Measurements from ENCODE around the gene GPC5. TPM values are rescaled to one million over a fixed set of nuclear protein-coding genes. Genes with fewer than 3 reads are reported as not detected.

The GPC5 gene
- polyA plus RNA-seq, 2 of the 4 experiments (the other 2 are of a cell fraction), result not detected

DNA sequence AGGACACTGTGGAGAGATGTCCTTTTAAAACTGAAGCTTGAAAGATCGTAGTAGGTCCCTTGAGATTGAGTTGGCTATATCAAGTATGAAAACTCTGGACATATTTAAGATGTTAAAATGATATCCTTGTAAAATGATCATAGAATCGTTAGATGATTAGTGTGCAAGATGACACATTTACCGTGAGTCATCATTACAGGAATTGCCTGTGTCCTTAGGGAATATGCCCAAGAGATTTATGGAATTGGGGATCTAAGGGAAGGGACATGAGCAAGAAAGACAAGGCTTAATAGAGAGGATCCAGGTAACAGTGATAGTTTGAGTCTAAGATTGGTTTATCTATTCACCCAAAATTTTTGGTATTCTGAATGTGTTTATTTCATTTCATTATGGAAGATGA lies 233.7 kb downstream of the GPC5 start:
- POLR2A ChIA-PET, result no interaction called here
- no peak for TF ChIP-seq SREBF2 (IDR thresholded peaks at IDR 0.05)
- TF ChIP-seq, protein P1, sequence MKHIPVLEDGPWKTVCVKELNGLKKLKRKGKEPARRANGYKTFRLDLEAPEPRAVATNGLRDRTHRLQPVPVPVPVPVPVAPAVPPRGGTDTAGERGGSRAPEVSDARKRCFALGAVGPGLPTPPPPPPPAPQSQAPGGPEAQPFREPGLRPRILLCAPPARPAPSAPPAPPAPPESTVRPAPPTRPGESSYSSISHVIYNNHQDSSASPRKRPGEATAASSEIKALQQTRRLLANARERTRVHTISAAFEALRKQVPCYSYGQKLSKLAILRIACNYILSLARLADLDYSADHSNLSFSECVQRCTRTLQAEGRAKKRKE (CRISPR knock-in tag; IDR thresholded peaks at IDR 0.05; ENCODE audit: low read depth), result no peak
- TF ChIP-seq, protein P2, sequence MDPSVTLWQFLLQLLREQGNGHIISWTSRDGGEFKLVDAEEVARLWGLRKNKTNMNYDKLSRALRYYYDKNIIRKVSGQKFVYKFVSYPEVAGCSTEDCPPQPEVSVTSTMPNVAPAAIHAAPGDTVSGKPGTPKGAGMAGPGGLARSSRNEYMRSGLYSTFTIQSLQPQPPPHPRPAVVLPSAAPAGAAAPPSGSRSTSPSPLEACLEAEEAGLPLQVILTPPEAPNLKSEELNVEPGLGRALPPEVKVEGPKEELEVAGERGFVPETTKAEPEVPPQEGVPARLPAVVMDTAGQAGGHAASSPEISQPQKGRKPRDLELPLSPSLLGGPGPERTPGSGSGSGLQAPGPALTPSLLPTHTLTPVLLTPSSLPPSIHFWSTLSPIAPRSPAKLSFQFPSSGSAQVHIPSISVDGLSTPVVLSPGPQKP (IDR thresholded peaks at IDR 0.05; ENCODE audit: low read depth, low read length), result no peak
- TF ChIP-seq, protein P3, sequence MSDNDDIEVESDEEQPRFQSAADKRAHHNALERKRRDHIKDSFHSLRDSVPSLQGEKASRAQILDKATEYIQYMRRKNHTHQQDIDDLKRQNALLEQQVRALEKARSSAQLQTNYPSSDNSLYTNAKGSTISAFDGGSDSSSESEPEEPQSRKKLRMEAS (IDR thresholded peaks at IDR 0.05), result no peak
- TF ChIP-seq, protein P4, sequence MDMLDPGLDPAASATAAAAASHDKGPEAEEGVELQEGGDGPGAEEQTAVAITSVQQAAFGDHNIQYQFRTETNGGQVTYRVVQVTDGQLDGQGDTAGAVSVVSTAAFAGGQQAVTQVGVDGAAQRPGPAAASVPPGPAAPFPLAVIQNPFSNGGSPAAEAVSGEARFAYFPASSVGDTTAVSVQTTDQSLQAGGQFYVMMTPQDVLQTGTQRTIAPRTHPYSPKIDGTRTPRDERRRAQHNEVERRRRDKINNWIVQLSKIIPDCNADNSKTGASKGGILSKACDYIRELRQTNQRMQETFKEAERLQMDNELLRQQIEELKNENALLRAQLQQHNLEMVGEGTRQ (IDR thresholded peaks at IDR 0.05), result no peak
- no peak for TF ChIP-seq POLR2AphosphoS2 (conservative IDR thresholded peaks at IDR 0.05; ENCODE audit: low read length)
- TF ChIP-seq KDM1A (IDR thresholded peaks at IDR 0.05; ENCODE audit: low read depth), result no peak
- no peak for TF ChIP-seq CBX8 (IDR thresholded peaks at IDR 0.05)
- no peak for TF ChIP-seq EHF (CRISPR knock-in tag; IDR thresholded peaks at IDR 0.05)
- no peaks in the 10 kb centered on the region for H3K4me1 ChIP-seq
- FAIRE-seq, result no peak
- no peak for ATAC-seq
- H3K4me3 ChIP-seq, result no peak overlapping the region
- DNase-seq (ENCODE audit: low read depth in 1 of 2, low spot score in 1 of 2), result no peak
- H3K9me3 ChIP-seq, result no peaks in the 10 kb centered on the region
- no peak overlapping the region for H3K27ac ChIP-seq
- no peak overlapping the region for H3K4me2 ChIP-seq
- 0% methylated on average over 3 of the region's 3 CpGs for WGBS (ENCODE audit: missing lambda C conversion rate)
- CTCF ChIA-PET, result no interaction called here

DNA sequence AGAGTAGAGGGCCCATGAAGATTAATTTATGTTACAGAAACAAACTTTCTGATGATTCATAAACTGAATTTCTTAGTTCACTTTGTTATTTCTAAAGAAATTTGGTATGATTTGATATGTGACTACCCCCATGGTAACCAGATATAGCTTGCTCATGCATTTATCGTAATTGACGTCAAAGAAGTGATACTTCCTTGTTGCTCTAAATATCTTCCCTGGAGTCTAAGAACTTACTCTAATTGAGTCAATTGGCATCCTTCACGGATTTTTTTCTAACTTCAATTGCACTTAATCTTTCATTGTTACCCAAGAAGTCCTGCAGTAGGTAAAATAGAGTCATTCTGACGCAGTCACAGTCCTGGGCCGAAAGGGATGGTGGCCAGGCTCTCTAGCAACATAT lies 240.9 kb downstream of the GPC5 start:
- no peak overlapping the region for H3K27ac ChIP-seq

DNA sequence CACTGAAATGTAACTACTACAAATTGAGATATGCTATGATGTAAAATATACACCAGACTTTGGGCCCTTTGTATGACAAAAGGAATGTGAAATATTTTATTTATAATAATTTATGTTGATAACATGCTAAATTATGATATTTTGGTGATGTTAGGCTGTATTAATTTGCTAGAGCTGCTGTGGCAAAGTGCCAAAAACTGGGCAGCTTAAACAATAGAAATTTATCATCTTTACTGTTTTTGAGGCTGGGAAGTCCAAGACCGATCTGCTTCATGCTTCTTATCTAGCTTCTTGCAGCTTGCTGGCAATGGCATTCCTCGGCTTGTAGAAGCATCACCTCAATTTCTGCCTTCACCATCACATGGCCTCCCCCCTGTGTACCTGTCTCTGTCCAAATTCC lies 245.0 kb downstream of the GPC5 start:
- H3K4me3 ChIP-seq, result no peak overlapping the region
- H3K4me2 ChIP-seq, result no peak overlapping the region
- 0% methylated on average over 2 of the region's 2 CpGs for WGBS (ENCODE audit: missing lambda C conversion rate)
- FAIRE-seq (no peak), ATAC-seq (no peak), DNase-seq (ENCODE audit: low read depth in 1 of 2, low spot score in 1 of 2) (no peak)
- POLR2A ChIA-PET, result no interaction called here
- CTCF ChIA-PET, result interaction anchor here (0.6 kb wide), 1 partner anchor 476 kb away, joined by 3 read pairs; no protein-coding TSS in a partner anchor
- no peak overlapping the region for H3K27ac ChIP-seq
- no peaks in the 10 kb centered on the region for H3K4me1 ChIP-seq
- H3K9me3 ChIP-seq, result no peaks in the 10 kb centered on the region
- TF ChIP-seq MYC (IDR thresholded peaks at IDR 0.05; ENCODE audit: borderline replicate concordance, low read length) (no peak), RARB (CRISPR knock-in tag; IDR thresholded peaks at IDR 0.05) (no peak), ZSCAN20 (CRISPR knock-in tag; IDR thresholded peaks at IDR 0.05) (no peak), ZNF302 (CRISPR knock-in tag; IDR thresholded peaks at IDR 0.05) (no peak), NR3C1 (IDR thresholded peaks at IDR 0.05) (no peak), ZC3H11A (IDR thresholded peaks at IDR 0.05) (no peak), CBX2 (IDR thresholded peaks at IDR 0.05; ENCODE audit: borderline replicate concordance, low read depth) (no peak), HOXA7 (CRISPR knock-in tag; IDR thresholded peaks at IDR 0.05) (no peak), TFCP2L1 (CRISPR knock-in tag; IDR thresholded peaks at IDR 0.05) (no peak), ZFP36 (IDR thresholded peaks at IDR 0.05; ENCODE audit: borderline replicate concordance, partially characterized antibody) (no peak), PHF8 (IDR thresholded peaks at IDR 0.05; ENCODE audit: borderline replicate concordance, low read depth) (no peak), HOXB13 (CRISPR knock-in tag; IDR thresholded peaks at IDR 0.05; ENCODE audit: low read depth) (no peak)
- TF ChIP-seq, protein P5, sequence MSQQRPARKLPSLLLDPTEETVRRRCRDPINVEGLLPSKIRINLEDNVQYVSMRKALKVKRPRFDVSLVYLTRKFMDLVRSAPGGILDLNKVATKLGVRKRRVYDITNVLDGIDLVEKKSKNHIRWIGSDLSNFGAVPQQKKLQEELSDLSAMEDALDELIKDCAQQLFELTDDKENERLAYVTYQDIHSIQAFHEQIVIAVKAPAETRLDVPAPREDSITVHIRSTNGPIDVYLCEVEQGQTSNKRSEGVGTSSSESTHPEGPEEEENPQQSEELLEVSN (IDR thresholded peaks at IDR 0.05; ENCODE audit: borderline replicate concordance, low read depth), result no peak
- TF ChIP-seq, protein P6, sequence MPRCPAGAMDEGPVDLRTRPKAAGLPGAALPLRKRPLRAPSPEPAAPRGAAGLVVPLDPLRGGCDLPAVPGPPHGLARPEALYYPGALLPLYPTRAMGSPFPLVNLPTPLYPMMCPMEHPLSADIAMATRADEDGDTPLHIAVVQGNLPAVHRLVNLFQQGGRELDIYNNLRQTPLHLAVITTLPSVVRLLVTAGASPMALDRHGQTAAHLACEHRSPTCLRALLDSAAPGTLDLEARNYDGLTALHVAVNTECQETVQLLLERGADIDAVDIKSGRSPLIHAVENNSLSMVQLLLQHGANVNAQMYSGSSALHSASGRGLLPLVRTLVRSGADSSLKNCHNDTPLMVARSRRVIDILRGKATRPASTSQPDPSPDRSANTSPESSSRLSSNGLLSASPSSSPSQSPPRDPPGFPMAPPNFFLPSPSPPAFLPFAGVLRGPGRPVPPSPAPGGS (IDR thresholded peaks at IDR 0.05), result no peak
- TF ChIP-seq, protein P7, sequence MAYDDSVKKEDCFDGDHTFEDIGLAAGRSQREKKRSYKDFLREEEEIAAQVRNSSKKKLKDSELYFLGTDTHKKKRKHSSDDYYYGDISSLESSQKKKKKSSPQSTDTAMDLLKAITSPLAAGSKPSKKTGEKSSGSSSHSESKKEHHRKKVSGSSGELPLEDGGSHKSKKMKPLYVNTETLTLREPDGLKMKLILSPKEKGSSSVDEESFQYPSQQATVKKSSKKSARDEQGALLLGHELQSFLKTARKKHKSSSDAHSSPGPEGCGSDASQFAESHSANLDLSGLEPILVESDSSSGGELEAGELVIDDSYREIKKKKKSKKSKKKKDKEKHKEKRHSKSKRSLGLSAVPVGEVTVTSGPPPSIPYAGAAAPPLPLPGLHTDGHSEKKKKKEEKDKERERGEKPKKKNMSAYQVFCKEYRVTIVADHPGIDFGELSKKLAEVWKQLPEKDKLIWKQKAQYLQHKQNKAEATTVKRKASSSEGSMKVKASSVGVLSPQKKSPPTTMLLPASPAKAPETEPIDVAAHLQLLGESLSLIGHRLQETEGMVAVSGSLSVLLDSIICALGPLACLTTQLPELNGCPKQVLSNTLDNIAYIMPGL (CRISPR knock-in tag; IDR thresholded peaks at IDR 0.05; ENCODE audit: borderline replicate concordance), result no peak

More for the DNA sequence above, 240.9 kb downstream of the GPC5 start:
- Histone ChIP-seq H3K9me3 (no peaks in the 10 kb centered on the region), H3K4me2 (no peak overlapping the region), H3K4me1 (no peaks in the 10 kb centered on the region), H3K4me3 (no peak overlapping the region)
- TF ChIP-seq RAD21 (conservative IDR thresholded peaks at IDR 0.05 in 1 of 2, IDR thresholded peaks at IDR 0.05 in 1 of 2) (no peak), ESRRA (IDR thresholded peaks at IDR 0.05; ENCODE audit: borderline replicate concordance, low read length) (no peak), POLR2A (IDR thresholded peaks at IDR 0.05; ENCODE audit: low read length) (no peak), EHMT2 (IDR thresholded peaks at IDR 0.05; ENCODE audit: low read depth) (no peak), EP300 (IDR thresholded peaks at IDR 0.05) (no peak), FOSB (CRISPR knock-in tag; IDR thresholded peaks at IDR 0.05) (no peak), CHD4 (IDR thresholded peaks at IDR 0.05; ENCODE audit: borderline replicate concordance) (no peak), RNF2 (IDR thresholded peaks at IDR 0.05; ENCODE audit: borderline replicate concordance, low read depth) (no peak)
- TF ChIP-seq, protein P4 (IDR thresholded peaks at IDR 0.05), result no peak
- WGBS (ENCODE audit: missing lambda C conversion rate), result 35% methylated on average over 5 of the region's 5 CpGs
- POLR2A ChIA-PET, result no interaction called here
- no peak for ATAC-seq
- DNase-seq (ENCODE audit: low read depth in 1 of 2, low spot score in 1 of 2), result no peak
- FAIRE-seq, result no peak
- CTCF ChIA-PET, result no interaction called here

All from A549 (cell line).